Raji (cell line): ENCODE results near the gene POLE.

ENCODE experiments used
- POLR2A ChIP-seq: IDR thresholded peaks from 2 replicates; pipeline ENCODE4 v1.6.1; 2011; ENCODE audit warnings: low read depth, low read length, control low read depth; ENCODE audit not compliant: insufficient read depth

Gene POLE

DNA sequence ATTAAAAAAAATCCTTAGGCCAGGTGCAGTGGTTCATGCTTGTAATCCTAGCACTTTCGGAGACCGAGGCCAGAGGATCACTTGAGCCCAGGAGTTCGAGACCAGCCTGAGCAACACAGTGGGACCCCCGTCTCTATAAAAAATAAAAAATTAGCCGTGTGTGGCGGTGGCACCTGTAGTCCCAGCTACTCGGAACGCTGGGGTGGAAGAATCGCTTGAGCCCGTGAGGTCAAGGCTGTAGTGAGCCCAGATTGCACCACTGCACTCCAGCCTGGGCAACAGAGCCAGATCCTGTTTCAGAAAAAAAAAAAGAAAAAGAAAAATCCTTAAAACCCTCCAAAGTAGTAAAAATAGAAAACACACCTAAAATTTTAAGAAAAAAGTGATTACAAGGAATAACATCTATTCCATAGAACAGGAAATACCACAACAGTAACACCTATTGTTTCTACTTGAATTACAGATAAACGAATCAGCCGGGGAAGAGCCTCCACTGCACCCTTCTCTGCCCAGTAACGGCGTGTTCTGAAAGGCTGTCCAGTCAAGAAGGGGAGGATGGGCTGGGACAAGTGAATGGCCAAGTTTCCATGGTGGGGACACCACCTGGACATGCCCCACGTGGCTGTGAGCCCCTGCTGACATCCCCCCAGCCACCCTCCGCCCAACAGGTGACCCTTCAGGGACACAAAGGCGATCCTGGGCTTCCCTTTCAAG, 17.8 kb downstream of the POLE start:
- no peak for TF ChIP-seq POLR2A

GRCh38 chr12:132668191-132669088, 18.7 kb downstream of the POLE start:
- TF ChIP-seq POLR2A: no peak

- no peak for TF ChIP-seq POLR2A
These were observed 21.3 kb downstream of the POLE start for GRCh38 chr12:132665794-132666193.

DNA sequence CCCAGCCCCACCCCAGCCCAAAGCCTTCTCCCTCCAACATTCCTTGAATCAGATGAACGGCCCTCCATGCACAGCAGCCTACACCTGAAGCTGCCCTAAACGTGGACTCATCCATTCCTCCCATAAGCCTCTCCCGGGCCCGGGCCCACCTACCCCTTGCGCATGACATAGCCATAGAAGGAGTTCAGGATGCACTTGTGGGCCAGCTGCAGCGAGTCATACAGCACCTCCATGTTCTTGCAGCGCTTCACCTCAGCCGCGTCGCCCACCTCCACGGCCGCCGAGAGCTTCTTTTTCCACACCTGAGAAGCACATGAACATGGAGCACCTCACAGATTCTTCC, 22.0 kb downstream of the POLE start:
- TF ChIP-seq POLR2A: no peak

DNA sequence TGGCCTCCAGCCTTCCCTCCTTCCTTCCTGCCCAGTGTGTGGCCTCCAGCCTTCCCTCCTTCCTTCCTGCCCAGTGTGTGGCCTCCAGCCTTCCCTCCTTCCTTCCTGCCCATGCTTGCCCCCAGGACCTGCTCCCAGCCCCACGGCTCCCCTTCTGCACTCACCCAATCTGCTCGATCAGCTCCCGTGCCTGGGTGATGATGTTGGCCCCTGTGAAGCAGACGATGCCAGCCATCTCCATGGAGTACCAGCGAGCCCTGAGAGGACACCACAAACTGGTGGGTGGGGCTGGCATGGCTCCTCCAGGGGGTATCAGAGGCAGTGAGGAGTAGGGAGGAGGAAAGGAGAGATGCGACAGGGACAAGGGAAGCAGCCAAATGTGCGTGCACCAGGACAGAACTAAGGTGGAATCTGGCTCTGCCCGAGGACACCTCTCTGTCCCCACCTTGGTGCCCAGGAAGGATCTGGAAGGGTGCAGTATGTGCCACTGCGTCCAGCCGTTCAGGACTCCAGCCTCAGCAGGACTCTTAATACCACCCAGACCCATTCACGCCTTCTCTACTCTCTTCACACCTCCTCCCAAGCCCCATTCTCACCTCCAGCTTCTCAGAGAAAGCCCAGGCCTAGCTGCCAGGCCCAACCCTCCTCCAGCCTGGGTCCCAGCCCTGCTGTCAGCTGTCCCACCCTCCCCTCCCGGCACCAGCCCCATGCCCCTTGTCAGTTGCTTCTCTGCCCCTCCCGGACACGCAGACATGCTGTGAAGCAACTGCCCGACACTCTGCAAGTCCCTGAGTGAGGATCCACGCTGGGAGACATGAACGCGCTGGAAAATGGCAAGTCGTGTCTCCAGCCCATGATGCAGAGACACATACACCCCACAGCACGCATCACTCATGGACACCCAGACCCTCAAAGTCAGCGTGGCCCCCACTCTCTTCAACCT, 22.7 kb downstream of the POLE start:
- TF ChIP-seq POLR2A: no peak

DNA sequence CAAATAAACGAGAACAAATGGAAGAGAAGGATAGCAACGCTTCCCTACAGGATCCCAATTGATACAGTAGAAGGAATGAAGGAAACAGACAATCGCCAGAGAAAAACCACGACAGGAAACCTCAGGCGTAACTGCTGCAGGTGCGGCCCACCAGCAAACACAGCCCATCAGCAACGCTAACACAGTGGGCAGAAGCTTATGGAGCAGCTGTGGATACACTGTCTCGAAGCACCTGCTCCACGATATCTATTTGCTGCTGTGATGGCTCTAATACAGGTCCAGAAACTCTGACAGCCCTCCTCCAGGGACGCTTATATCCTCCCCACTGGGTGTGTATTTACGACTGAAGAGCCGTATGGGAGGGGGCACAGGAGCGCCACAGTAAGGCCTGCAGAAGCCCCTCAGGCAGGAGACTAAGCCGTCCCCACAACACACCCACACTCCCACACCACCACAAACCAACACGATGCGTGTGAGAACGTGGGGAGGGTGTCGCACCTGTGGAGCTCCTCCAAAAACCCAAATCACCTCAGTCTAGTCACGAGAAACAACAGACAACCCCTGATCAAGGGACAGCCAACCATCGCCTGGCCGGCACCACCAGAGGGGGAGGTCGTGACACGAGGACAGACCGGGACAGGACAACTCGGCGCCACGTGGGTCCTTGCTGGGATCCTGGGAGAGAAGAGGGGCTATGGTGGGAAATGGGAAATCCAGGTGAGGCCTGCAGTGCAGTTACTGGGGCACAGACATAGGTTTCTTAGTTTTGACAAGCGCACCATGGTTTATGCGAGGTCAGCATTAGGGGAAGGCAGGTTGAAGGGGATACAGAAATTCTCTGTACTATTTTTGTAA, 24.0 kb downstream of the POLE start:
- no peak for TF ChIP-seq POLR2A

DNA sequence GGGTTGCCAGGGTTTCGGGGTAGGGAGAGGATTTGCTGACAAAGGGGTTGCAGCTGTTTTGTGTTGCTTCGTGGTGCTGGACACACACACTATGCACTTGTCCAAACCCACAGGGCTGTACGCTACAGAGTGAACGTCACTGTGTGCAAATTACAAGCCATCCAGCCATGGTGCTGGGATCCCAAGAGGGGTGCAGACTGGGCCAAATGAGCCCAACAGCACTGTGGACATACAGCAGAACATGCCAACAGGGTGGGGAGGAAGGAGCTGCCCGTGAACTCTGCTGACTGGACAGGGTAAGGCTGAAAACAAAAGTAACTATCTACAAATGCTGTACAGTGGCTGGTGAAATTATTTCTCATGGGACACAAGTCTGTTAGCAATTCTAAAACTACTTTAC, 25.2 kb downstream of the POLE start:
- no peak for TF ChIP-seq POLR2A

- TF ChIP-seq POLR2A: no peak
These were observed 26.1 kb downstream of the POLE start for GRCh38 chr12:132660996-132661395.

- TF ChIP-seq POLR2A: no peak
These were observed 27.1 kb downstream of the POLE start for GRCh38 chr12:132660052-132660451.

- TF ChIP-seq POLR2A: no peak
These were observed 28.0 kb downstream of the POLE start for GRCh38 chr12:132659146-132659545.

DNA sequence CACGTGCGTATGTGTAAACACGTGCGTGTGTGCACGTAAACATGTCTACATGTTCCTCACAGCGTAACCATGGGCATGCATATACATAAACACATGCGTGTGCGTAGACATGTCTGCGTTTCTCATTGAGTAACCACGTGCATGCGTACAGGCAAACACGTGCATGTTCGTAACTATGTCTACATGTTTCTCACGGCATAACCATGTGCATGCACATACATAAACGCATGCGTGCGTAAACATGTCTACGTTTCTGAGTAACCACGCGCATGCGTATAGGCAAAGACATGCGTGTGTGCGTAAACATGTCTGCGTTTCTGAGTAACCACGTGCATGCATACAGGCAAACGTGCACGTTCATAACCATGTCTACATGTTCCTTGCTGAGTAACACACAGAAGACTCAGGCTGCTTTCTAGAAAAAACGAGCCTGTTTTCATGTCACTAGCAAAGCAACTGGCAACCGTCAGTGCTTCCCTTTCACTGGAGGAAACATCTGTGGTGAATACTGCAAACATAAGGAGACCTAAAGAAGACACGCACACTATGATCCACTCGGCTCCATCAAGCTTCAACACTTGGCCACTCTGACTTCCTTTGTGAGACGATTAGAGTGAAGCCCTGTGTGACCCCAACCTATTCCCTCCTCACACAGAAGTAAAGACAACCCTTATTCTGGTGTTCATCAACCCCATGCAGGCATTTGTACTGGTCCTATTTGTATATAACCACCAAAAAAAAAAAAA, 28.8 kb downstream of the POLE start:
- no peak for TF ChIP-seq POLR2A

DNA sequence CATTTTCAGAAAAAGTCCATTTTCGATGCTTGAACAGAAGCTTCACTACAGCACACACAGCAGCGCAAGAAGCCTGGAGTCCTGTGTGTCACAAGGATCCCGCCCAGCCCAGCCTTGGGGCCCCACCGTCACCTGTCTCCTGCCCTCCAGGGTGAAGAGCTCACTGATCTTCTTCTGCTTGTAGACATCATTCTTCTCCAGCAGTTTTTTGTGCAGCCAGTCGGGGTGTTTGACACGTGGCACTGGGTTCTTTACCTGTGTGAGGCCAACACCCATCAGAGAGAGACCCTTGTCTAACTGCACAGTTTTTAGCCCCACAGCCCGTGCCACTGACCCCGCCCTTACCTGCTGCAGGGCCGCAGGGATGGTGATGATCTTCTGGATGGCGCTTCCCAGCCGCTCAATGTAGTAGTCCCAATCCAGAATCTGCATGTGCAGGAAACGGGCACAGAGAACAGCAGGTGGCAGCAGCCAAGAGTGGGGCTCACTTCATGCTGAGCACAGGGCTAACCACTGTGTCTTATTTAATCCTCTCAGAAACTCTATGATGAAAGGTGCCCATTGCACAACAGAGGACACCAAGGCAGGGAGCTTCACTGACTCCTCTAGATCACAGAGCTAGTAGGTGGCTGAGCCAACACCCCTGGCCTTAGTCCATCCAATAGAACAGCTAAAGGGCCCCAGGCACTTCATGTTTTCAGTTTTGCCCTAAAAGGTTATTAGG, 30.0 kb downstream of the POLE start:
- no peak for TF ChIP-seq POLR2A

DNA sequence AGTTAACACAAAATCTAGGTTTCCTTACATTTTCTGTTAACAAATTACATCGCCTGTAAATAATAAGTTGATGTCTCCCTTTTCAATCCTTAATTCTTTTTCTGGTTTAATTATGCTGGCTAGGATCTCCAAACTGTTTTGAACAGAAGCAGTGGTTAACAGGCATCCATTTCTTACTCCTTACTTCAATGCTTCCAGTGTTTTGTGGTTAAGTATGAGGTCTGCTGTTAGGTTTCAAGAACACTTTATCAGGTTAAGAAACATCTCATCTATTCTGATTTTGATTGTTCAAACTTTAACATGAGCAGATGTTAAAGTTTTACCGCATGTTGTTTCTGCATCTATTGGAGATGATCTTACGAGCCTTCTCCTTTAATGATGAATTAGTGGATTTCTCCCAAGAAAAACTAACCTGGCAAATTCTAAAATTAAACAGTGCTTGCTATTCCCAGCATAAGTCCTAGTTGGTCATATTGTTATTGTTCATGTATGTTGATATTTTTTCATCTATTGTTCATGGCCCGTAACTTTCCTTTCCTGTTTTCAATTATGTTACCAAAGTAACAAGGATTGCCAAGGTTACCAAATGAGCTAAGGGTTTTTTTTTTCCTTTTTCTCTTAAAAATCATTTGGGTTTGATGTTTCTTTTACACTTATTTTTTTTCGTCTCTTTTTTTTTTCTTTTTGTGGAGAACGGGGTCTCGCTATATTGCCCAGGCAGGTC, 33.4 kb downstream of the POLE start:
- TF ChIP-seq POLR2A: no peak
